Measurements from ENCODE around the gene MTHFSD. TPM values are rescaled to one million over a fixed set of nuclear protein-coding genes. Genes with fewer than 3 reads are reported as not detected.

MTHFSD gene
- total and polyA plus RNA-seq, 9 donors = 11.0 to 24.9 (median 21.8) TPM

- Histone ChIP-seq H3K9me3 (no peaks in the 10 kb centered on the region), H3K4me1 (ENCODE audit: insufficient read depth) (no peaks in the 10 kb centered on the region), H3K4me3 (no peak overlapping the region), H3K27me3 (no peaks in the 10 kb centered on the region), H3K36me3 (no peaks in the 10 kb centered on the region), H3K27ac (no peak overlapping the region)
- TF ChIP-seq POLR2A (IDR thresholded peaks at IDR 0.05) (no peak), CTCF (IDR thresholded peaks at IDR 0.05) (no peak), EP300 (IDR thresholded peaks at IDR 0.05) (no peak)
- intact Hi-C loops (cut with DNase I) = no loop called here
- 80 to 88% (median 87%) methylated on average over 2 of the region's 2 CpGs for WGBS, 3 donors
- no peak for DNase-seq
Measured at GRCh38 chr16:86601356-86601755, 46.3 kb upstream of the MTHFSD start.

- H3K9me3 ChIP-seq = no peaks in the 10 kb centered on the region
- no peaks in the 10 kb centered on the region for H3K4me1 ChIP-seq (ENCODE audit: insufficient read depth)
- H3K27ac ChIP-seq = no peak overlapping the region
- H3K36me3 ChIP-seq = no peaks in the 10 kb centered on the region
- WGBS, 3 donors = 45 to 48% (median 48%) methylated on average over 22 of the region's 22 CpGs
- TF ChIP-seq EP300 (IDR thresholded peaks at IDR 0.05) (no peak), POLR2A (IDR thresholded peaks at IDR 0.05) (no peak), CTCF (IDR thresholded peaks at IDR 0.05) (no peak)
- H3K27me3 ChIP-seq = no peaks in the 10 kb centered on the region
- no peak for DNase-seq
- no peak overlapping the region for H3K4me3 ChIP-seq
- intact Hi-C loops (cut with DNase I) = loop anchor here in 1 of 4 donors (10.0 kb wide), 1 partner anchor 266 kb away; no protein-coding TSS in a partner anchor
Measured at GRCh38 chr16:86598607-86599565, 43.9 kb upstream of the MTHFSD start.

GRCh38 chr16:86597880-86598606 lies 43.0 kb upstream of the MTHFSD start:
- WGBS, 3 donors = 26 to 32% (median 27%) methylated on average over 7 of the region's 7 CpGs
- H3K36me3 ChIP-seq = no peaks in the 10 kb centered on the region
- no peaks in the 10 kb centered on the region for H3K9me3 ChIP-seq
- no peak for DNase-seq
- no peak overlapping the region for H3K4me3 ChIP-seq
- H3K27ac ChIP-seq = no peak overlapping the region
- TF ChIP-seq POLR2A (IDR thresholded peaks at IDR 0.05) (no peak), EP300 (IDR thresholded peaks at IDR 0.05) (no peak)
- intact Hi-C loops (cut with DNase I) = loop anchor here in 1 of 4 donors (10.0 kb wide), 1 partner anchor 267 kb away; no protein-coding TSS in a partner anchor
- no peaks in the 10 kb centered on the region for H3K27me3 ChIP-seq
- no peaks in the 10 kb centered on the region for H3K4me1 ChIP-seq (ENCODE audit: insufficient read depth)

GRCh38 chr16:86597126-86597879 lies 42.3 kb upstream of the MTHFSD start:
- H3K4me3 ChIP-seq = no peak overlapping the region
- H3K9me3 ChIP-seq = no peaks in the 10 kb centered on the region
- H3K36me3 ChIP-seq = no peaks in the 10 kb centered on the region
- H3K27ac ChIP-seq = no peak overlapping the region
- DNase-seq = no peak
- H3K4me1 ChIP-seq (ENCODE audit: insufficient read depth) = no peaks in the 10 kb centered on the region
- H3K27me3 ChIP-seq = no peaks in the 10 kb centered on the region
- WGBS, 3 donors = 76 to 83% (median 82%) methylated on average over 18 of the region's 18 CpGs
- intact Hi-C loops (cut with DNase I) = loop anchor here in 1 of 4 donors (10.0 kb wide), 1 partner anchor 267 kb away; no protein-coding TSS in a partner anchor
- no peak for TF ChIP-seq EP300 (IDR thresholded peaks at IDR 0.05)
- no peak for TF ChIP-seq POLR2A (IDR thresholded peaks at IDR 0.05)
- TF ChIP-seq CTCF (IDR thresholded peaks at IDR 0.05) = no peak

Measured in ovary (tissue), 9 donors.